Smooth muscle cell (in vitro differentiated cells): ENCODE results near the gene EDDM13. TPM values are rescaled to one million over a fixed set of nuclear protein-coding genes. Genes with fewer than 3 reads are reported as not detected.
"Not testable (repeated sequence)": the region's sequence is repeated elsewhere in the genome, so short reads cannot be mapped to it uniquely, and the experiment has no call there.

Experiments
- DNase-seq: peaks from one replicate; lab custom pipeline; 2025; ENCODE audit not compliant: unreplicated experiment; lab: John Stamatoyannopoulos, UW
- H2AFZ ChIP-seq: fragments of 200-600 bp; sonication (generic); 2 replicates; pipeline ENCODE4 v1.6.0; 2016; ENCODE audit warnings: antibody characterized with exemption, low read depth, mild to moderate bottlenecking
- H3F3A ChIP-seq: fragments of 200-600 bp; sonication (generic); 2 replicates; pipeline ENCODE4 v1.6.0; 2017; ENCODE audit warnings: antibody characterized with exemption, low read depth
- H3K27ac ChIP-seq: fragments of 200-600 bp; sonication (generic); 2 replicates; pipeline ENCODE4 v1.5.1; 2016; ENCODE audit warnings: low read depth, mild to moderate bottlenecking
- H3K27me3 ChIP-seq: fragments of 200-600 bp; sonication (generic); 2 replicates; pipeline ENCODE4 v1.6.1; 2016; ENCODE audit warnings: low read depth, mild to moderate bottlenecking
- H3K36me3 ChIP-seq: fragments of 200-600 bp; sonication (generic); 2 replicates; pipeline ENCODE4 v1.5.1; 2016; ENCODE audit warnings: low read depth
- H3K4me1 ChIP-seq: fragments of 200-600 bp; sonication (generic); 2 replicates; pipeline ENCODE4 v1.5.1; 2016; ENCODE audit warnings: low read depth
- H3K4me2 ChIP-seq: fragments of 200-600 bp; sonication (generic); 2 replicates; pipeline ENCODE4 v1.6.0; 2016; ENCODE audit warnings: mild to moderate bottlenecking
- H3K4me3 ChIP-seq: fragments of 200-600 bp; sonication (generic); 2 replicates; pipeline ENCODE4 v1.5.1; 2016; ENCODE audit warnings: mild to moderate bottlenecking
- H3K79me2 ChIP-seq: fragments of 200-600 bp; sonication (generic); 2 replicates; pipeline ENCODE4 v1.6.0; 2016; ENCODE audit warnings: low read depth, mild to moderate bottlenecking
- H3K9ac ChIP-seq: fragments of 200-600 bp; sonication (generic); 2 replicates; pipeline ENCODE4 v1.6.0; 2016; ENCODE audit warnings: low read depth
- H3K9me3 ChIP-seq: fragments of 200-600 bp; sonication (generic); replicated peaks from 2 replicates; pipeline ENCODE4 v1.5.1; 2016; ENCODE audit warnings: low read depth
- H4K20me1 ChIP-seq: fragments of 200-600 bp; sonication (generic); 2 replicates; pipeline ENCODE4 v1.6.0; 2016; ENCODE audit warnings: low read depth
- WGBS: methylation state at CpG from one replicate; pipeline ENCODE4 v1.1.7; 2016; ENCODE audit warnings: low lambda C conversion rate; 5-methylcytosine and 5-hydroxymethylcytosine counted together
- polyA plus RNA-seq: library from polyadenylated mRNA; unstranded; fragments of >200 nt; fragmentation: Nextera tagmentation; extraction: Ambion mirVana; gene quantifications from 2 replicates; pipeline ENCODE4 v1.2.1, GENCODE V29; 2016
- total RNA-seq: library from RNA; depleted of rRNA; stranded (reverse); fragments of >200 nt; gene quantifications from 2 replicates; pipeline ENCODE4 v1.2.3, GENCODE V29; 2014
- TF ChIP-seq, protein P1 (sequence below): fragments of 200-600 bp; sonication (generic); IDR thresholded peaks from 2 replicates; pipeline ENCODE4 v1.5.1; 2017; ENCODE audit warnings: borderline replicate concordance, mild to moderate bottlenecking, antibody characterized with exemption; ENCODE audit not compliant: insufficient read depth, poor library complexity, severe bottlenecking

The EDDM13 gene
- total and polyA plus RNA-seq, 2 experiments from 2014 or later, result 0.58 TPM; not detected in 1

DNA sequence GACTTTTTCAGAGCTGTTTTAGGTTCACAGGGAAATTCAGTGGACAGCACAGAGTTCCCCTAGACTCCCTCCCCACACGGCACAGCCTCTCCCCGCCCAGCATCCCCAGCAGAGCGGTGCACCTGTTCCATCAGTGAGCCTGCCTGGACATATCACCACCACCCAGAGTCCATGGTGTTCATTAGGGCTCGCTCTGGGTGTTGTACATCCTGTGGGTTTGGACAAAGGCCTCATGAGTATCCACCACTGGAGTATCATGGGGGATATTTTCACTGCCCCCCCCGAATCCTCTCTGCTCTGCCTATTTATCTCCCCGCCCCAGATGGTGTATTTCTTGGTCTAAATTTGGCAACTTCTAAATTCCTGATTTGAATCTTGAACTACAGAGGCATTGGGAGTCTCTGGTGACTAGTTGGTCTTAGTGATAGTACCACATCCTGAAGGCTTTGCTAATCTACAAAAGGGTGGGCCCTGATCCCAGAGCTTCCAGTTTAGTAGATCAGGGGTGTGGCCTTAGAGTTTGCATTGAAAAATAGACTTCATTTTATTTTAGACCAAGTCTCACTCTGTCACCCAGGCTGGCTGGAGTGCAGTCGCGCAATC, 23.7 kb upstream of the EDDM13 start:
- not testable (repeated sequence) for H3K9ac ChIP-seq, H3K27ac ChIP-seq, H3K4me2 ChIP-seq, H3K27me3 ChIP-seq, H3K36me3 ChIP-seq, DNase-seq, H2AFZ ChIP-seq, H3K9me3 ChIP-seq, H3K79me2 ChIP-seq, H4K20me1 ChIP-seq, H3K4me1 ChIP-seq, H3F3A ChIP-seq, H3K4me3 ChIP-seq
- 97% methylated on average over 8 of the region's 8 CpGs for WGBS

DNA sequence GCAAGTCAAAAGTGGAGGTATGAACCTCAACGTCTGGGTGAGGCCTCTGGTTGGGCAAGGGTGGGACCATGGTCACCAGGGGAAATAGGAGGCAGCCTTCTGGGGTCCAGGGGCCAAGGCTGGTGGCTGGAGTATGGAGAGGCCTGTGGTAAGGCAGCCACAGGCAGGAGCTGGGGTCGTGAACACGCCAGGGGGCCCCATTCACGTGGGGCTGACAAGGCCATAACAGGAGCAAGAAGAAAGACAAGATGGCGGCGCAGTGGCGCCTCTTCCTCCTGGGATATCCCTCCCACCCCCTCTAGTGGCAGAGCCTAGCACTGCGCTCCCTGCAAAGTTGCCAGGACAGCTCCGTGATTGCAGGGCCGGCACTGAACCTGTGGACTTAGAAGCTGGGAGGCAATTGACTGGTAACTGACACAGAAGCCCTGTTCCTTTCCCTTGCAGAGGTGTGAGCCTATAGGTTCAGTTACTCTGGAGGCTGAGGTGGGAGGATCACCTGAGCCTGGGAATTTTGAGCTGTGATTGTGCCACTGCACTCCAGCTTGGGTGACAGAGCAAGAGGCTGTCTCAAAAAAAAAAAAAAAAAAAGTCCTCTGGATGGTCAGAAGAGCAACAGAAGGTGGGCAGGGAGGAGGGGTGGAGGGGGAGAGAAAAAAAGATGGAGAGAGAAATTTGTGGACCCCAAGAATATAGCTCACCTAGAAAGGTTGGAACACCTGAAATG, 19.7 kb upstream of the EDDM13 start:
- Histone ChIP-seq H3F3A (no peaks in the 10 kb centered on the region), H3K9me3 (no peaks in the 10 kb centered on the region), H3K9ac (no peak overlapping the region), H2AFZ (peak overlapping the region; percentile 87), H4K20me1 (no peaks in the 10 kb centered on the region), H3K79me2 (no peaks in the 10 kb centered on the region), H3K36me3 (no peaks in the 10 kb centered on the region), H3K27ac (no peak overlapping the region), H3K4me2 (peak overlapping the region; percentile 60), H3K4me3 (no peak overlapping the region), H3K27me3 (no peaks in the 10 kb centered on the region), H3K4me1 (no peaks in the 10 kb centered on the region)
- DNase-seq, result peak; percentile 28
- TF ChIP-seq, protein P1, sequence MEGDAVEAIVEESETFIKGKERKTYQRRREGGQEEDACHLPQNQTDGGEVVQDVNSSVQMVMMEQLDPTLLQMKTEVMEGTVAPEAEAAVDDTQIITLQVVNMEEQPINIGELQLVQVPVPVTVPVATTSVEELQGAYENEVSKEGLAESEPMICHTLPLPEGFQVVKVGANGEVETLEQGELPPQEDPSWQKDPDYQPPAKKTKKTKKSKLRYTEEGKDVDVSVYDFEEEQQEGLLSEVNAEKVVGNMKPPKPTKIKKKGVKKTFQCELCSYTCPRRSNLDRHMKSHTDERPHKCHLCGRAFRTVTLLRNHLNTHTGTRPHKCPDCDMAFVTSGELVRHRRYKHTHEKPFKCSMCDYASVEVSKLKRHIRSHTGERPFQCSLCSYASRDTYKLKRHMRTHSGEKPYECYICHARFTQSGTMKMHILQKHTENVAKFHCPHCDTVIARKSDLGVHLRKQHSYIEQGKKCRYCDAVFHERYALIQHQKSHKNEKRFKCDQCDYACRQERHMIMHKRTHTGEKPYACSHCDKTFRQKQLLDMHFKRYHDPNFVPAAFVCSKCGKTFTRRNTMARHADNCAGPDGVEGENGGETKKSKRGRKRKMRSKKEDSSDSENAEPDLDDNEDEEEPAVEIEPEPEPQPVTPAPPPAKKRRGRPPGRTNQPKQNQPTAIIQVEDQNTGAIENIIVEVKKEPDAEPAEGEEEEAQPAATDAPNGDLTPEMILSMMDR, result peak; percentile 80
- WGBS, result 27% methylated on average over 7 of the region's 10 CpGs

DNA sequence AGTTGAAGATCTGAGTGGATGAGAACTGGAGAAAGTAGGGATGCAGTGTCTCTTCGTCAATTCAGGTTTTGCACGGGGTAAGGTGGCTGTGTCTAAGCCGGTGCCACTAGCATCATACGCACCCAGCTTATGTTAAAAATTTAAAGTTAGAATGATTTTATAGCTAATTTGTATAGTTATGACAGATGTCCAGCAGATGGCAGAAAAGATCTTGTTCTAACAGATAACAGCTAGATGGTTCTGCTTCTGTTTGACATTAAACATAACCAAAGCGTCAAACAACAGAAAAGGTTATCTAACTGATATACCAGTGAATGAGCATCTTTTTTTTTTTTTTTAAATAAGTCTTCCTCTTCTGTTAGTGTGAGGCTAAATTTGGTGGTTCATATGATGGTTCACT, 18.8 kb upstream of the EDDM13 start:
- DNase-seq, result no peak
- H3K4me1 ChIP-seq, result no peaks in the 10 kb centered on the region
- 76% methylated on average over 5 of the region's 5 CpGs for WGBS
- H3K9ac ChIP-seq, result no peak overlapping the region
- H2AFZ ChIP-seq, result no peak overlapping the region
- H3K36me3 ChIP-seq, result no peaks in the 10 kb centered on the region
- no peaks in the 10 kb centered on the region for H4K20me1 ChIP-seq
- H3F3A ChIP-seq, result no peaks in the 10 kb centered on the region
- no peak overlapping the region for H3K4me2 ChIP-seq
- no peaks in the 10 kb centered on the region for H3K79me2 ChIP-seq
- no peaks in the 10 kb centered on the region for H3K27me3 ChIP-seq
- H3K27ac ChIP-seq, result no peak overlapping the region
- H3K9me3 ChIP-seq, result no peaks in the 10 kb centered on the region
- TF ChIP-seq, protein P1, result peak; percentile 40
- H3K4me3 ChIP-seq, result no peak overlapping the region

DNA sequence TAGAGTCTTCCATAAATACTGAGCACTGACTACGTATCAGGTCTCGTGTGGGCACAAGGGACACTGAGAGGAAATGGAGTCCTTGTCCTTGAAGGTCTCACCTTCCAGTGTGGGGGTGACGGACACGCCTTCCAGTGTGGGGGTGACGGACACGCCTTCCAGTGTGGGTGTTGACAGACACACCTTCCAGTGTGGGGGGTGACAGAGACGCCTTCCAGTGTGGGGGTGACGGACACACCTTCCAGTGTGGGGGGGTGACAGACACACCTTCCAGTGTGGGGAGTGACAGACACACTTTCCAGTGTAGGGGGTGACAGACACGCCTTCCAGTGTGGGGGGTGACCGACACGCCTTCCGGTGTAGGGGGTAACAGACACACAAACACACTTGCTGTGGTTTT, 14.3 kb upstream of the EDDM13 start:
- H2AFZ ChIP-seq, result no peak overlapping the region
- H3K79me2 ChIP-seq, result no peaks in the 10 kb centered on the region
- no peaks in the 10 kb centered on the region for H3F3A ChIP-seq
- no peak overlapping the region for H3K9ac ChIP-seq
- no peak for DNase-seq
- no peaks in the 10 kb centered on the region for H3K9me3 ChIP-seq
- no peaks in the 10 kb centered on the region for H3K4me1 ChIP-seq
- H4K20me1 ChIP-seq, result no peaks in the 10 kb centered on the region
- 96% methylated on average over 12 of the region's 12 CpGs for WGBS
- H3K4me2 ChIP-seq, result no peak overlapping the region
- no peaks in the 10 kb centered on the region for H3K27me3 ChIP-seq
- H3K4me3 ChIP-seq, result no peak overlapping the region
- no peaks in the 10 kb centered on the region for H3K36me3 ChIP-seq
- TF ChIP-seq, protein P1, result no peak
- no peak overlapping the region for H3K27ac ChIP-seq
